ENCODE data around the gene PDILT.

DNA sequence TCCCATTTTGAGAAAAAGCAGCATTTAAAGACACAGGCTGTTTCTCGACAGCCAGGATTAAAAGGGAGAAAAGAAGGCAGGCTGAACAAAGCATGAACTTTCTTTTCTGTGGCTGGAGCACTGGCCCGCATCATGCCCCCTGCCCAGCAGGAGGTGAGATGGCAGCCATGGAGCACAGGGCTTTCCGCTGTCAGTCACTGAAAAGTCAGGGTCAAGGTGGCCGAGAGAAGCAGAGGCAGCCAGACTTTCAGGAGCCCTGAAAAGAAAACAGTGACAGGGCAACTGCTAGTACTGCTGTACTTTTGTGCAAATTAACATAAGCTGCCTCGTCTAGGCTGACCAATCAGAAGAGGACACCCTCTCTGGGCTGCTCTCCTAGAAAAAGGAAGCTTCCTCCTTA lies 71.4 kb downstream of the PDILT start:
- TF ChIP-seq, protein P1, sequence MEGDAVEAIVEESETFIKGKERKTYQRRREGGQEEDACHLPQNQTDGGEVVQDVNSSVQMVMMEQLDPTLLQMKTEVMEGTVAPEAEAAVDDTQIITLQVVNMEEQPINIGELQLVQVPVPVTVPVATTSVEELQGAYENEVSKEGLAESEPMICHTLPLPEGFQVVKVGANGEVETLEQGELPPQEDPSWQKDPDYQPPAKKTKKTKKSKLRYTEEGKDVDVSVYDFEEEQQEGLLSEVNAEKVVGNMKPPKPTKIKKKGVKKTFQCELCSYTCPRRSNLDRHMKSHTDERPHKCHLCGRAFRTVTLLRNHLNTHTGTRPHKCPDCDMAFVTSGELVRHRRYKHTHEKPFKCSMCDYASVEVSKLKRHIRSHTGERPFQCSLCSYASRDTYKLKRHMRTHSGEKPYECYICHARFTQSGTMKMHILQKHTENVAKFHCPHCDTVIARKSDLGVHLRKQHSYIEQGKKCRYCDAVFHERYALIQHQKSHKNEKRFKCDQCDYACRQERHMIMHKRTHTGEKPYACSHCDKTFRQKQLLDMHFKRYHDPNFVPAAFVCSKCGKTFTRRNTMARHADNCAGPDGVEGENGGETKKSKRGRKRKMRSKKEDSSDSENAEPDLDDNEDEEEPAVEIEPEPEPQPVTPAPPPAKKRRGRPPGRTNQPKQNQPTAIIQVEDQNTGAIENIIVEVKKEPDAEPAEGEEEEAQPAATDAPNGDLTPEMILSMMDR (IDR thresholded peaks at IDR 0.05): no peak
- no peak for TF ChIP-seq POLR2A (IDR thresholded peaks at IDR 0.05)

All from adrenal gland (tissue), 5 donors.